Measurements from ENCODE around the gene TSPYL2.

DNA sequence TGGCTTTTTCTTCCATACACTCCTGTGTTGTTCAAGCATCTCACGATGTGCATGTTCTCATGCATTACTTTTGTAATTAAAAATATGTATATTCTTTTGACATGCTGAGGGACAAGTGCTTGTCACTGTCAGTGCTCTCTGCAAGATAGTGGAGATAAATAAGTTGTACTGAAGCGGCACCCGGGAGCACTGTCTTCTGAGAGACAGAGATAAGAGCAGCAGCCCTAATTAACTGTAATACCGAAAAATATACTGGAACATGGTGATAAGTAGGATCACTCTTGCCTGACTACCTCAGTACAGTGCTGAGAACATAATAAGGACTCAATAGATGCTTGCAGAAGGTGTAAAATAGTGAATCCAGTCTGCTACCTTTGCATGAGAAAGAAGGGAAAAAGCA lies 42.9 kb upstream of the TSPYL2 start:
- no peak for TF ChIP-seq EP300 (IDR thresholded peaks at IDR 0.05; ENCODE audit: borderline replicate concordance)
- TF ChIP-seq, protein P1, sequence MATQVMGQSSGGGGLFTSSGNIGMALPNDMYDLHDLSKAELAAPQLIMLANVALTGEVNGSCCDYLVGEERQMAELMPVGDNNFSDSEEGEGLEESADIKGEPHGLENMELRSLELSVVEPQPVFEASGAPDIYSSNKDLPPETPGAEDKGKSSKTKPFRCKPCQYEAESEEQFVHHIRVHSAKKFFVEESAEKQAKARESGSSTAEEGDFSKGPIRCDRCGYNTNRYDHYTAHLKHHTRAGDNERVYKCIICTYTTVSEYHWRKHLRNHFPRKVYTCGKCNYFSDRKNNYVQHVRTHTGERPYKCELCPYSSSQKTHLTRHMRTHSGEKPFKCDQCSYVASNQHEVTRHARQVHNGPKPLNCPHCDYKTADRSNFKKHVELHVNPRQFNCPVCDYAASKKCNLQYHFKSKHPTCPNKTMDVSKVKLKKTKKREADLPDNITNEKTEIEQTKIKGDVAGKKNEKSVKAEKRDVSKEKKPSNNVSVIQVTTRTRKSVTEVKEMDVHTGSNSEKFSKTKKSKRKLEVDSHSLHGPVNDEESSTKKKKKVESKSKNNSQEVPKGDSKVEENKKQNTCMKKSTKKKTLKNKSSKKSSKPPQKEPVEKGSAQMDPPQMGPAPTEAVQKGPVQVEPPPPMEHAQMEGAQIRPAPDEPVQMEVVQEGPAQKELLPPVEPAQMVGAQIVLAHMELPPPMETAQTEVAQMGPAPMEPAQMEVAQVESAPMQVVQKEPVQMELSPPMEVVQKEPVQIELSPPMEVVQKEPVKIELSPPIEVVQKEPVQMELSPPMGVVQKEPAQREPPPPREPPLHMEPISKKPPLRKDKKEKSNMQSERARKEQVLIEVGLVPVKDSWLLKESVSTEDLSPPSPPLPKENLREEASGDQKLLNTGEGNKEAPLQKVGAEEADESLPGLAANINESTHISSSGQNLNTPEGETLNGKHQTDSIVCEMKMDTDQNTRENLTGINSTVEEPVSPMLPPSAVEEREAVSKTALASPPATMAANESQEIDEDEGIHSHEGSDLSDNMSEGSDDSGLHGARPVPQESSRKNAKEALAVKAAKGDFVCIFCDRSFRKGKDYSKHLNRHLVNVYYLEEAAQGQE (IDR thresholded peaks at IDR 0.05; ENCODE audit: low read depth): no peak
- TF ChIP-seq CEBPB (IDR thresholded peaks at IDR 0.05): no peak
- no peak for TF ChIP-seq TCF12 (IDR thresholded peaks at IDR 0.05; ENCODE audit: low read depth)

All from Ishikawa (cell line).